ENCODE measurements around the gene A3GALT2. TPM values are rescaled to one million over a fixed set of nuclear protein-coding genes. Genes with fewer than 3 reads are reported as not detected.

Gene A3GALT2
- total and polyA plus RNA-seq, 7 experiments from 2014 or later, result not detected

- H3K4me1 ChIP-seq (ENCODE audit: control insufficient read depth in 2 of 2, insufficient read depth in 2 of 2, low read length in 2 of 2), result peaks cover 8 to 10% of the 10 kb centered on the region in 2 donors
- ATAC-seq, result no peak
- H3K27me3 ChIP-seq (ENCODE audit: control insufficient read depth in 2 of 2, insufficient read depth in 2 of 2, low read length in 2 of 2), result no peaks in the 10 kb centered on the region
- H3K9me3 Mint-ChIP-seq, result peaks cover 0 to 9% (median 0%) of the 10 kb centered on the region in 11 donors
- H3K36me3 ChIP-seq (ENCODE audit: control insufficient read depth in 2 of 3, insufficient read depth in 3 of 3, low read length in 3 of 3), result peaks cover 0 to 41% (median 0%) of the 10 kb centered on the region in 3 experiments
- no peak for DNase-seq
- H3K4me3 Mint-ChIP-seq, result no peak overlapping the region
- H3K9me3 ChIP-seq (ENCODE audit: control insufficient read depth in 2 of 3, low read length in 3 of 3), result no peaks in the 10 kb centered on the region
- intact Hi-C loops (cut with micrococcal nuclease), result loop anchor here (5.0 to 10.0 kb wide), 4 partner anchors 53 to 365 kb away; no protein-coding TSS in a partner anchor
- ChIA-PET CTCF (no interaction called here), POLR2A (no interaction called here)
- H3K27me3 Mint-ChIP-seq, result peaks cover 0 to 1% (median 0%) of the 10 kb centered on the region in 5 donors
- no peak overlapping the region for H3K4me3 ChIP-seq (ENCODE audit: low read length)
- H3K27ac Mint-ChIP-seq, result no peak overlapping the region
- H3K4me1 Mint-ChIP-seq, result peaks cover 13 to 46% (median 25%) of the 10 kb centered on the region in 7 donors
- no peak overlapping the region for H3K27ac ChIP-seq (ENCODE audit: low read depth, low read length)
- H3K36me3 Mint-ChIP-seq, result peaks cover 0 to 44% (median 29%) of the 10 kb centered on the region in 5 donors
Observed at GRCh38 chr1:33299461-33300155, 21.3 kb downstream of the A3GALT2 start.

GRCh38 chr1:33298623-33299277, 22.1 kb downstream of the A3GALT2 start:
- POLR2A ChIA-PET, result no interaction called here

GRCh38 chr1:33297911-33298622, 22.8 kb downstream of the A3GALT2 start:
- H3K36me3 Mint-ChIP-seq, result peaks cover 0 to 53% (median 25%) of the 10 kb centered on the region in 5 donors

More at GRCh38 chr1:33298623-33299277, 22.1 kb downstream of the A3GALT2 start:
- H3K4me3 ChIP-seq (ENCODE audit: low read length), result no peak overlapping the region
- CTCF ChIA-PET, result interaction anchor here (0.8 to 6.5 kb wide), 4 partner anchors 27 to 68 kb away, joined by 3 to 118 read pairs (median 4); no protein-coding TSS in a partner anchor
- H3K9me3 ChIP-seq (ENCODE audit: control insufficient read depth in 2 of 3, low read length in 3 of 3), result no peaks in the 10 kb centered on the region
- peak; percentile 73 for ATAC-seq
- Mint-ChIP-seq H3K27me3 (no peaks in the 10 kb centered on the region), H3K9me3 (peaks cover 0 to 9% (median 0%) of the 10 kb centered on the region in 11 donors), H3K27ac (no peak overlapping the region), H3K36me3 (peaks cover 0 to 50% (median 29%) of the 10 kb centered on the region in 5 donors), H3K4me1 (peaks cover 13 to 40% (median 28%) of the 10 kb centered on the region in 7 donors), H3K4me3 (no peak overlapping the region)
- H3K36me3 ChIP-seq (ENCODE audit: control insufficient read depth in 2 of 3, insufficient read depth in 3 of 3, low read length in 3 of 3), result peaks cover 0 to 44% (median 0%) of the 10 kb centered on the region in 3 experiments
- DNase-seq, result peak in 8 of 9 donors; percentile 29 to 62 (median 36)
- H3K4me1 ChIP-seq (ENCODE audit: control insufficient read depth in 2 of 2, insufficient read depth in 2 of 2, low read length in 2 of 2), result peaks cover 8 to 10% of the 10 kb centered on the region in 2 donors
- intact Hi-C loops (cut with micrococcal nuclease), result loop anchor here (5.0 to 10.0 kb wide), 4 partner anchors 54 to 364 kb away; no protein-coding TSS in a partner anchor
- H3K27ac ChIP-seq (ENCODE audit: low read depth, low read length), result no peak overlapping the region
- H3K27me3 ChIP-seq (ENCODE audit: control insufficient read depth in 2 of 2, insufficient read depth in 2 of 2, low read length in 2 of 2), result no peaks in the 10 kb centered on the region

GRCh38 chr1:33296824-33297223, 24.1 kb downstream of the A3GALT2 start:
- Histone ChIP-seq H3K4me1 (ENCODE audit: control insufficient read depth in 2 of 2, insufficient read depth in 2 of 2, low read length in 2 of 2) (peaks cover 0 to 2% of the 10 kb centered on the region in 2 donors), H3K27ac (ENCODE audit: low read depth, low read length) (no peak overlapping the region), H3K4me3 (ENCODE audit: low read length) (no peak overlapping the region), H3K36me3 (ENCODE audit: control insufficient read depth in 2 of 3, insufficient read depth in 3 of 3, low read length in 3 of 3) (peaks cover 0 to 53% (median 0%) of the 10 kb centered on the region in 3 experiments), H3K27me3 (ENCODE audit: control insufficient read depth in 2 of 2, insufficient read depth in 2 of 2, low read length in 2 of 2) (no peaks in the 10 kb centered on the region), H3K9me3 (ENCODE audit: control insufficient read depth in 2 of 3, low read length in 3 of 3) (no peaks in the 10 kb centered on the region)
- POLR2A ChIA-PET, result interaction anchor here (1.9 kb wide), 1 partner anchor 53 kb away, joined by 7 read pairs; no protein-coding TSS in a partner anchor
- CTCF ChIA-PET, result interaction anchor here (0.6 to 6.5 kb wide), 7 partner anchors 10 to 289 kb away, joined by 3 to 118 read pairs (median 5); no protein-coding TSS in a partner anchor
- no peak for ATAC-seq
- Mint-ChIP-seq H3K4me1 (peaks cover 8 to 23% (median 16%) of the 10 kb centered on the region in 7 donors), H3K9me3 (peaks cover 0 to 4% (median 0%) of the 10 kb centered on the region in 11 donors), H3K27ac (no peak overlapping the region), H3K4me3 (no peak overlapping the region), H3K36me3 (peaks cover 0 to 55% (median 15%) of the 10 kb centered on the region in 5 donors), H3K27me3 (no peaks in the 10 kb centered on the region)
- DNase-seq, result no peak
- intact Hi-C loops (cut with micrococcal nuclease), result loop anchor here (5.0 to 10.0 kb wide), 4 partner anchors 55 to 362 kb away; no protein-coding TSS in a partner anchor

More at GRCh38 chr1:33297911-33298622, 22.8 kb downstream of the A3GALT2 start:
- DNase-seq (no peak), ATAC-seq (no peak)
- intact Hi-C loops (cut with micrococcal nuclease), result loop anchor here (5.0 to 10.0 kb wide), 4 partner anchors 54 to 363 kb away; no protein-coding TSS in a partner anchor
- Mint-ChIP-seq H3K27me3 (no peaks in the 10 kb centered on the region), H3K9me3 (peaks cover 0 to 9% (median 0%) of the 10 kb centered on the region in 11 donors), H3K27ac (no peak overlapping the region), H3K4me3 (peak overlapping the region in 1 of 10 donors; percentile 13), H3K4me1 (peaks cover 13 to 35% (median 25%) of the 10 kb centered on the region in 7 donors)
- Histone ChIP-seq H3K4me1 (ENCODE audit: control insufficient read depth in 2 of 2, insufficient read depth in 2 of 2, low read length in 2 of 2) (peaks cover 8 to 10% of the 10 kb centered on the region in 2 donors), H3K4me3 (ENCODE audit: low read length) (no peak overlapping the region), H3K27me3 (ENCODE audit: control insufficient read depth in 2 of 2, insufficient read depth in 2 of 2, low read length in 2 of 2) (no peaks in the 10 kb centered on the region), H3K27ac (ENCODE audit: low read depth, low read length) (no peak overlapping the region), H3K9me3 (ENCODE audit: control insufficient read depth in 2 of 3, low read length in 3 of 3) (no peaks in the 10 kb centered on the region), H3K36me3 (ENCODE audit: control insufficient read depth in 2 of 3, insufficient read depth in 3 of 3, low read length in 3 of 3) (peaks cover 0 to 51% (median 0%) of the 10 kb centered on the region in 3 experiments)
- POLR2A ChIA-PET, result interaction anchor here (0.7 kb wide), 1 partner anchor 1031 kb away, joined by 3 read pairs; no protein-coding TSS in a partner anchor
- CTCF ChIA-PET, result interaction anchor here (0.6 to 6.5 kb wide), 9 partner anchors 9 to 197 kb away, joined by 3 to 118 read pairs (median 3); no protein-coding TSS in a partner anchor

GRCh38 chr1:33296082-33296458, 24.8 kb downstream of the A3GALT2 start:
- intact Hi-C loops (cut with micrococcal nuclease), result loop anchor here (5.0 to 10.0 kb wide), 4 partner anchors 56 to 361 kb away; no protein-coding TSS in a partner anchor
- H3K27ac ChIP-seq (ENCODE audit: low read depth, low read length), result no peak overlapping the region
- H3K4me3 Mint-ChIP-seq, result no peak overlapping the region
- no peaks in the 10 kb centered on the region for H3K27me3 Mint-ChIP-seq
- H3K36me3 Mint-ChIP-seq, result peaks cover 0 to 50% (median 11%) of the 10 kb centered on the region in 5 donors
- ChIA-PET CTCF (interaction anchor here (0.7 to 6.5 kb wide), 11 partner anchors 11 to 403 kb away, joined by 3 to 118 read pairs (median 4); partner anchors contain the start of gene ZSCAN20), POLR2A (interaction anchor here (1.1 to 1.9 kb wide), 3 partner anchors 10 to 72 kb away, joined by 3 to 7 read pairs (median 4); no protein-coding TSS in a partner anchor)
- ATAC-seq (no peak), DNase-seq (no peak)
- peaks cover 0 to 53% (median 0%) of the 10 kb centered on the region in 3 experiments for H3K36me3 ChIP-seq (ENCODE audit: control insufficient read depth in 2 of 3, insufficient read depth in 3 of 3, low read length in 3 of 3)
- H3K27me3 ChIP-seq (ENCODE audit: control insufficient read depth in 2 of 2, insufficient read depth in 2 of 2, low read length in 2 of 2), result no peaks in the 10 kb centered on the region
- H3K4me3 ChIP-seq (ENCODE audit: low read length), result no peak overlapping the region
- H3K4me1 ChIP-seq (ENCODE audit: control insufficient read depth in 2 of 2, insufficient read depth in 2 of 2, low read length in 2 of 2), result no peaks in the 10 kb centered on the region
- H3K9me3 ChIP-seq (ENCODE audit: control insufficient read depth in 2 of 3, low read length in 3 of 3), result no peaks in the 10 kb centered on the region
- peak overlapping the region in 1 of 9 donors; percentile 57 for H3K27ac Mint-ChIP-seq
- H3K4me1 Mint-ChIP-seq, result peaks cover 4 to 17% (median 13%) of the 10 kb centered on the region in 7 donors
- H3K9me3 Mint-ChIP-seq, result no peaks in the 10 kb centered on the region
